Peyer's patch (tissue), 4 donors: ENCODE measurements around the gene APOBEC2.

Experiments used
- POLR2A ChIP-seq, 2 donors: fragments of 450-650 bp; IDR thresholded peaks; one replicate each; pipeline ENCODE4 v1.5.1; 2017; ENCODE audit warnings: antibody characterized with exemption in 2 of 2, mild to moderate bottlenecking in 2 of 2, moderate library complexity in 2 of 2
- TF ChIP-seq, protein P1 (sequence below), 6 experiments: fragments of 450-650 bp in 4 of 6; fragments of 200-600 bp in 2 of 6; sonication (generic) in 1 of 6; IDR thresholded peaks; one replicate each; pipeline ENCODE4 v1.5.1; 2017 to 2019; ENCODE audit warnings: antibody characterized with exemption in 6 of 6, mild to moderate bottlenecking in 3 of 6, moderate library complexity in 1 of 6

DNA sequence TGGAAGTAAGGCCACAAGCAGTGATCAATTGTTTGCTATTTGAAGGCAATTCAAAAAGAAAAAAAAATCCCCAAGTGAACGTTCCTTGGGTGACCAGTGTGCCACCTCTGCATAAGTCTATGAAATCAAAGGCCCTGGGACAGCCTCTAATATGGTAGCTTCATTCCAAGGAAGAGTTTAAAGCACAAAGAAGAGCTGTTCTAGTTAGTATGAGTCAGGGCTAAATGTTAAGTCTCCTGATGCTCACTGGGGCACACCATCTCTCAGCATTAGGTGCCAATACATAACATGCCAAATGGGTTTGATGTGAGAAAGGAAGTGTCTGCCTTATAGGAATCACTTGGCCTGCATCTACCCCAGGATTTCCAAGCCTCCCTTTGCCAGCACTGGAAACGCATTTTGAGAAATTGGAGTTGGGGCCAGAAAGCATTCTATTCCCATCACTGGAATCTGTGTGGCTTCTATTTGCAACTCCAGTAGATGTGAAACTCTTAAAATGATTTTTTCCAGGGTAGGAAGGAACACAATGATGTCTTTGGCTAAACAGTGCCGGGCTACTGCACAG, 27.0 kb upstream of the APOBEC2 start:
- TF ChIP-seq, protein P1, sequence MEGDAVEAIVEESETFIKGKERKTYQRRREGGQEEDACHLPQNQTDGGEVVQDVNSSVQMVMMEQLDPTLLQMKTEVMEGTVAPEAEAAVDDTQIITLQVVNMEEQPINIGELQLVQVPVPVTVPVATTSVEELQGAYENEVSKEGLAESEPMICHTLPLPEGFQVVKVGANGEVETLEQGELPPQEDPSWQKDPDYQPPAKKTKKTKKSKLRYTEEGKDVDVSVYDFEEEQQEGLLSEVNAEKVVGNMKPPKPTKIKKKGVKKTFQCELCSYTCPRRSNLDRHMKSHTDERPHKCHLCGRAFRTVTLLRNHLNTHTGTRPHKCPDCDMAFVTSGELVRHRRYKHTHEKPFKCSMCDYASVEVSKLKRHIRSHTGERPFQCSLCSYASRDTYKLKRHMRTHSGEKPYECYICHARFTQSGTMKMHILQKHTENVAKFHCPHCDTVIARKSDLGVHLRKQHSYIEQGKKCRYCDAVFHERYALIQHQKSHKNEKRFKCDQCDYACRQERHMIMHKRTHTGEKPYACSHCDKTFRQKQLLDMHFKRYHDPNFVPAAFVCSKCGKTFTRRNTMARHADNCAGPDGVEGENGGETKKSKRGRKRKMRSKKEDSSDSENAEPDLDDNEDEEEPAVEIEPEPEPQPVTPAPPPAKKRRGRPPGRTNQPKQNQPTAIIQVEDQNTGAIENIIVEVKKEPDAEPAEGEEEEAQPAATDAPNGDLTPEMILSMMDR (IDR thresholded peaks at IDR 0.05), result no peak
- no peak for TF ChIP-seq POLR2A (IDR thresholded peaks at IDR 0.05)
